GM19467 (cell line): ENCODE results near the gene LRMDA.

Experiments used
- ATAC-seq: cut with Tn5 transposase; IDR thresholded peaks from one replicate; pipeline ENCODE4 v1.9.1; 2021; ENCODE audit warnings: mild to moderate bottlenecking, moderate library complexity; ENCODE audit not compliant: unreplicated experiment

LRMDA gene

GRCh38 chr10:75633568-75633967, 202.1 kb downstream of the LRMDA start:
- ATAC-seq, result no peak

DNA sequence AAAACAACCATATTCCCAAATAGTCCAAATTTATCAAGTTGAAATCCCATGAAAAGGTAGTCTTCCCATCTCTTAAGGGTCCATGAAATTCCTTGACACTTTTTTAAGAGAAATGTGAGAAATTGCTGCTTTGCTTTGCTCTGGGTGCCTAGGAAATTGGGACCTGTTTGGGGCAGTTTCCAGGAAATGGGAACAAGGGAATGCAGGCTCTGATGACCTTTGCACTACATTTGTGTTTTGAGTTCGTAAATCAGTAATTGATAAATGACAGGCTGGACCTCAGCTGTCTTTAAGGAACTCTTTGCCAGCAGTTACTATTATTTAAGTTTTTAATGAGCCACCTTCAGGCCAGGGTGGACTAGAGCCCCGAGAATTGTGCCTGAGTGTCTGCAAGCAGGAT, 203.5 kb downstream of the LRMDA start:
- ATAC-seq, result no peak

- ATAC-seq, result no peak
Observed at GRCh38 chr10:75638752-75639151, 207.3 kb downstream of the LRMDA start.

DNA sequence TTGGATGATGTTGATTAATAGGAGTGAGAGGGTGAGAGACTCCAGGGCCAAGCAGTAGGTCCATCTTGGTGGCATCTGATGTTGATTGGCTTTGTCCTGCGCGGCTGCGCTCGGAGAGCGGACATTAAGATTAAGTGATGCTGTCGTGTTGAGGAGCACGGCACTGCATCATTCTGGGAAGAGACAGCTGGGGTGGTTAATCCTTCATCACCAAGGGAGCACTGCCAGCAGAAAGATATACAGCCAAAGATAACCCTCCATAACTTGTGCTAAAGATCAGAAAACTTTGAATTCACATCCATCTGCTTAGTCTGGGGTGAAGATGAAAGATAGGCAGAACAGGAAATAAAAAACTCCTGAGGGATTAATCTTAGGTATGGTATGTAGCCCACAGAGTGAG, 208.3 kb downstream of the LRMDA start:
- ATAC-seq, result no peak

DNA sequence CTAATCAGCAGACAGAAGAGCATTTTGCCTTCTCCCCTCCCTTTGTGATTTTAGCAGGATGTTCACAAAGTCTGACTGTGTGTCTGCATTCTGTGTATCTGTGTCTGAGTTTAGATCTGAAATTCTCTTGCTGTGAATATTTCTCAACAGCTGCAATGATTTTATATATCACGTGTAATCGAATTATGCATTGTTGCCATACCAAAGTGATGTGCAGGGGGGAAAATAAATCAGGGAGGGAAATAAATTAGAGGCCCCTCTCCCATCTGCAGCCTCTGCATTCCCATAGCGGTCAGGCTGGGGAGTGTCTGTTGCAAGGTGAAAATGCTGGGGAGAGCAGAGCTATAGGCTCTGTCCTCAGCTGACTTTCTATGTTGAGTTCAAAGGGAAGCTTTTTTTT, 209.0 kb downstream of the LRMDA start:
- no peak for ATAC-seq

DNA sequence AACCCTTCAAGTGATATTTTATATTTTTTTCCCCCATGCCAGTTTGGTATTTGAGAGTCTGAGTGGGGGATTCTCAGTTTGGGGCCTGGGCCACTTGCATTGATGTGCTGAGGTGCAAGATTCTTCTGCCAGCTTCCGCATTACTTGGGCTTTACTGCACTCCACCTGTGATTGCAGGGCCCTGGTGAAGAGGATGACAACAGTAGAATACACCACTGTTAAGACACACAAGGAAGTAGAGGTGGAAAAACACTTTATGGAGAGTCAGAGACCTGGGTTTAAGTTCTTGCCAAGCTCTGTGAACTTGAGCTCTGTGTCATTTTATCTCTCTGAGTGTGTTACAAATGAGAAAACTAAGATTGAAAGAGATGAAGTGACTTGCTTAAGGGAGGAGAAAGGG, 209.4 kb downstream of the LRMDA start:
- ATAC-seq, result no peak

DNA sequence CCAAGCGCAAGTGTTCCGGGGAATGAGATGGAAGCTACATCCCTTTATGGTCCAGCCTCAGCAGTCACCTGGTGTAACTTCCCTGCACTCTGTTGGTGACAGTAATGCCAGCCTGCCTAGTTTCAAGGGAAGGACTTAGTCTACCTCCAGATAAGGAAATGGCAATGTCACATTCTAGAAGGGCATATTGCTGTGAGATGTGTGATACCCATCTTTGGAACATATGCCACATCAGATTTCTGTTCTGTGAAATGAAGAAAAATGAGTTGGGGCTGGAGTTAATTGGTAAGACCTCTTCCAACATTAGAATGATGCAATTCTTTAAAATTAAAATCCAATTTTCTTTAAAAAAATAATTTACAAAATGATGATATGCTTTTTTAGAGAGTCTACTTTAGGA, 212.0 kb downstream of the LRMDA start:
- no peak for ATAC-seq

DNA sequence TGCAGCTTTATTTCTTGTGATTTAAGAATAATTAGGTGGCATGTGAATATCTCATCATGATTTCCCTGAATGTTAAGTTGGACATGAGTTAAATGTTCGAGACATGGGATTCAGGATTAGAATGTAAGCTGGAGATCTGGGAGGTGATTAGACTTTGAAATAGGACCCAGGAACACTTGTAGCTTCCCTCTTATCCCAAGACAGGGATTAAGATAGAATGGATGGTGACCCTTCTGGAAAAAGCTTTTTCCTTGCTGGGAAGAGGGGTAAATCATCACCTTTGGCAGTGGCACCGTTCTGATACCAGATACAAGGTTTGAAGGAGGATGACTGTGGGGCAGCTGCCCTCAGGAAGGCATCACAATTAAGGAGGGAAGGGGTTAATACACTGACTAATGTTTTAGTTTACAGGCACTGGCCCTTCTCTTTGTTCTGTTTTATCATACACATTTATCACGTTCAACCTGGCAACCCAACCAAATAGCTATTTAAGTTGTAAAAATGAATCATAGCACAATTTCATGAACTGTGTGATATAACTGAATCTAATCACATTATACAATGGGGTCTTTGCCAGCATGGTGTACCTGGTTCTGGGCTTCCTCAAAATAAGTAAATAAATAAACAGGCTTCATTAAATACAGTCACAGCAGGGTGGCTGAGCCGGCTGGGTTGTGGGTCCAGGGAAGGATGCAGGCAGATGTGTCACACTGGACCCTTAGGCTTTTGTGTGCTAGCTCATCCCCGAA, 212.7 kb downstream of the LRMDA start:
- no peak for ATAC-seq

- ATAC-seq, result no peak
Observed at GRCh38 chr10:75645704-75646103, 214.3 kb downstream of the LRMDA start.

DNA sequence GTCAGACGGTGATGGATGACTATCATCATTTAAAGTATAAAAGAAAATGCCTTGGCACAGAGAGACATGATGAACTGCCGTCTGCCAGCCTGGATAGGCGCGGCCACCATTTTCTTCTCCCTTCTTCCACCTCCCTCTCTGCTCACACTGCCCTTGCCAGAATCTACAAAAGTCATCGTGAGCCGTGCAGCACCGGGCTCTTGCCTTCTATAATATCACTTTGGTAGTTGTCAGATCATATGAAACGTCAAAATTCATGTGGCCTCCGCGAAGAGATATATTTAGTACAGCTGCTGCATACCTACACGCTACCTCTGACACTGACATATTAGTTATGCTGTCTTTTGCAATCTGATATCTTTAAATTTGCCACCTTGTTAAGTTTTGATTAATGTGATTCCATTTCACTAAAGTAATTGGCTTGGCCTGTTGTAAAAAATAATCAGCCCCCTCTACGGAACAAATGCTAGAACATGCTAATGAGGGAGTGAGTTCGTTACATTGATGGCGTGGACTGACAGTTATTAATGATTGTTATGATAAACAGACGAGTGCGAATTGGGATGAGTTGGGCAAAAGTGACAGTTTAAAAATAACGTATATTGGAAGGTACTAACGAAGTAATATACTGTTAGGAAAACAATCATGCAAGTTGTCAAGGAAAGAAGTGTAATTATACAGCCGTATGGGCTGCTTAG, 214.9 kb downstream of the LRMDA start:
- no peak for ATAC-seq

- no peak for ATAC-seq
Observed at GRCh38 chr10:75646916-75647315, 215.5 kb downstream of the LRMDA start.

DNA sequence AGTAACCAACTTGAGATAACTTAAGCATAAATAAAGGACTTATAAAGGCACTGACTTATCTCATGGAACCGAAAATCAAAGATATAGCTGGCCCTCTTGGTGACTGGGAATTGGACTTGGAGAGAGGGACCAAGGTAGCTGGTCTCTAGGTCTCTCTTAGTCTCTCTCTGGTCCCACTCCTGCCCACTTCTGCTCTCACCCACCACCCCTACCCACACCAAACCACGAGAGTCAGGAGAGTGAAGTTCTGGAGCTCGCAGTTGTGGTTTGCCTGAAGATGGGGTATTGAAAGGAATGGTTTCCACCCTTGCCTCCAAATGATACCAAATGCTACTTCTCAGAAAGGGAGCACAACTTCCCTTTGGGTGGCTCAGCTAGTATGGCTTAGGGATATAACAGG, 216.3 kb downstream of the LRMDA start:
- no peak for ATAC-seq

GRCh38 chr10:75648351-75648750, 216.9 kb downstream of the LRMDA start:
- ATAC-seq, result no peak

GRCh38 chr10:75648854-75649253, 217.4 kb downstream of the LRMDA start:
- no peak for ATAC-seq

DNA sequence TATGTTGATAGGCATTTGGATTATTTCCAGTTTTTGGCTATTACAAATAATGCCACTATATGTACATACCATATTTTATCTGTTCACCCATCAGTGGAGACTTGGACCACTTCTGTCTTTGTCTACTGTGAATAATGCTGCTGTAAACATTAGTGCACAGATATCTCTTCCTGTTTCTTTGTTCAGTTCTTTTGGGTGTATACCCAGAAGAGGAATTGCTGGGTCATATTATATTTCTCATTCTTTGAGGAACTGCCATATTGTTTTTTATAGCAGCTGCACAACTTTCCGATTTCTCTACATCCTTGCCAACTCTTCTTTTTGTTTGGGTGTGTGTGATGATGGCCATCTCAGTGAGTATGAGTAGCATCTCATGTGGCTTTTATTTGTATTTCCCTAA, 218.0 kb downstream of the LRMDA start:
- no peak for ATAC-seq

GRCh38 chr10:75650648-75651047, 219.2 kb downstream of the LRMDA start:
- ATAC-seq, result no peak

- ATAC-seq, result no peak
Observed at GRCh38 chr10:75651417-75651816, 220.0 kb downstream of the LRMDA start.

DNA sequence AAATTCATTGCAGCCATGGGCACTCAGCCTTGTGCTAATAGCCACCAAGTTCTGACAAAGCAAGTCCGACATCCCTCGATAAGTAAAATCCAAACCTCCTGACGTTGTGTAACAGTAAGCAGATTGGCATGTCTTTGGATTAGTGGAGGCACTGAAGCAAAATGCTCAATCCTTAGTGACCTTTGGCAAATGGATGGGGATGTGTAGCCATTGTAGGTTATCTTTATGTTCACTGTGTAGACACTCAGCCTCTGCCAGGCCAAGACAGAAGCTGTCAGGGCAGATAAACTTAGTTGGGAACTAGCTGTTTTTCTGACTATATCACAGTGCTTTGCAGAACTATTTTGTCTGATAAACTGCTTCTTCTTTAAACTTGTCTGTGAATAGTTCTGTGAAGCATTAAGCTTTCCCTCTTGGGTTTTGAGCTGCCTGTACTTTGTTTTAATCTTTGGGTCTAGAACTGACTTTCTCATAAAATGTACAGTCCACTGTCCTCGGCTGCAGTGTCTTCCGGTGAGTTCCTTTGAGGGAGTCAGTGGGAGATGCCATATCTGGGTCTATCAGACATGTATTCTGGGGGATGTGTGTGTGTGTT, 220.8 kb downstream of the LRMDA start:
- no peak for ATAC-seq

- no peak for ATAC-seq
Observed at GRCh38 chr10:75653761-75654160, 222.3 kb downstream of the LRMDA start.

GRCh38 chr10:75654171-75654771, 222.8 kb downstream of the LRMDA start:
- no peak for ATAC-seq

DNA sequence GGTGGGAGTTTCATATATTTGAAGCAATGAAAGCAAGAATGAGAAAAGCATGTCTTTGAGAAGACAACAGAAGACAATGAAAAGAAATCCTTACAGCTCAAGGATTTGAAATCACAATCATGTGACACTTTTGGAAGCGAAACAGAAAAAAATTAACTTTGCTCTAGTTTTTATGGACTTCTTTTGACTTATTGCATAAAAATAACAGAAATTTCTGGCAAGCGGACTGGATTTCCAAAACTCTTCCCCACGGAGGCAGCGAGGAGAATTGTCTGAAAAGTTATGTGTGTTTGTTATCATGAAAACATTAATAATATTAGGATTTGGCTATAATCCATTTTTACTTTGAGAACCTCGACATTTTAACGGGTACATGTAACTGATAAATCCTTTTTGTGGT, 223.3 kb downstream of the LRMDA start:
- no peak for ATAC-seq
